Colonic mucosa (tissue), 4 donors: Measurements from ENCODE around the gene ODF4. TPM values are rescaled to one million over a fixed set of nuclear protein-coding genes. Genes with fewer than 3 reads are reported as not detected.

Source experiments
- DNase-seq: peaks from one replicate; pipeline ENCODE4 v3.0.0-alpha.2; 2020
- H3K27ac ChIP-seq: fragments of 200-600 bp; one replicate; pipeline ENCODE4 v1.8.0; 2021
- H3K27me3 ChIP-seq: fragments of 200-600 bp; one replicate; pipeline ENCODE4 v1.8.0; 2021
- H3K36me3 ChIP-seq: fragments of 200-600 bp; one replicate; pipeline ENCODE4 v1.8.0; 2021
- H3K4me1 ChIP-seq: fragments of 200-600 bp; one replicate; pipeline ENCODE4 v1.8.0; 2021; ENCODE audit warnings: mild to moderate bottlenecking
- H3K4me3 ChIP-seq: fragments of 200-600 bp; one replicate; pipeline ENCODE4 v1.8.0; 2021
- H3K9ac ChIP-seq, 2 donors: one replicate each; pipeline ENCODE4 v1.7.0; 2013; ENCODE audit warnings: control low read depth in 2 of 2, low read depth in 2 of 2, low read length in 2 of 2
- H3K9me3 ChIP-seq: fragments of 200-600 bp; one replicate; pipeline ENCODE4 v1.8.0; 2021
- CTCF ChIP-seq: fragments of 200-600 bp; IDR thresholded peaks from one replicate; pipeline ENCODE4 v1.8.0; 2022; ENCODE audit warnings: antibody characterized with exemption, mild to moderate bottlenecking
- intact Hi-C: fragments of 100-400 bp; cut with DNase I; formaldehyde crosslinking; loops from one replicate; pipeline ENCODE4 v1.14.1; 2022
- total RNA-seq, 2 donors: library from RNA; stranded (reverse); fragmentation: NEBNext Ultra II Directional in 1 of 2; extraction: Animal tissue kit (Norgen Biotek cat#: 25700) in 1 of 2; gene quantifications; one replicate each; pipeline ENCODE4 v1.2.1, GENCODE V29; 2021
- donor health status: healthy.
- donor health status: DM: no; HTN: no; CAD: no.
- donor health status: DM: no; HTN: no; CAD: no.

ODF4 gene
- total RNA-seq, 2 donors from 2014 or later = not detected

- DNase-seq = no peak
- no peak overlapping the region for H3K9ac ChIP-seq
- H3K36me3 ChIP-seq = no peaks in the 10 kb centered on the region
- no peaks in the 10 kb centered on the region for H3K9me3 ChIP-seq
- H3K27ac ChIP-seq = no peak overlapping the region
- no peak overlapping the region for H3K4me3 ChIP-seq
- no peaks in the 10 kb centered on the region for H3K27me3 ChIP-seq
- intact Hi-C loops = no loop called here
- no peak for TF ChIP-seq CTCF
- no peaks in the 10 kb centered on the region for H3K4me1 ChIP-seq
Observed at GRCh38 chr17:8362651-8363332, 23.2 kb downstream of the ODF4 start.

- Histone ChIP-seq H3K4me1 (no peaks in the 10 kb centered on the region), H3K27me3 (no peaks in the 10 kb centered on the region), H3K4me3 (no peak overlapping the region), H3K9me3 (no peaks in the 10 kb centered on the region), H3K9ac (no peak overlapping the region), H3K27ac (no peak overlapping the region), H3K36me3 (no peaks in the 10 kb centered on the region)
- TF ChIP-seq CTCF = no peak
- DNase-seq = no peak
- intact Hi-C loops = no loop called here
Observed at GRCh38 chr17:8365143-8365542, 25.5 kb downstream of the ODF4 start.

GRCh38 chr17:8366231-8366630, 26.6 kb downstream of the ODF4 start:
- Histone ChIP-seq H3K27me3 (no peaks in the 10 kb centered on the region), H3K36me3 (no peaks in the 10 kb centered on the region), H3K4me1 (no peaks in the 10 kb centered on the region), H3K27ac (no peak overlapping the region), H3K4me3 (no peak overlapping the region), H3K9me3 (no peaks in the 10 kb centered on the region), H3K9ac (no peak overlapping the region)
- DNase-seq = no peak
- TF ChIP-seq CTCF = no peak
- intact Hi-C loops = no loop called here

- intact Hi-C loops = no loop called here
- Histone ChIP-seq H3K9ac (no peak overlapping the region), H3K4me3 (no peak overlapping the region), H3K4me1 (no peaks in the 10 kb centered on the region), H3K36me3 (no peaks in the 10 kb centered on the region), H3K9me3 (no peaks in the 10 kb centered on the region), H3K27ac (no peak overlapping the region), H3K27me3 (no peaks in the 10 kb centered on the region)
- DNase-seq = no peak
- TF ChIP-seq CTCF = no peak
Observed at GRCh38 chr17:8368193-8368592, 28.6 kb downstream of the ODF4 start.

- H3K27me3 ChIP-seq = no peaks in the 10 kb centered on the region
- DNase-seq = no peak
Observed at GRCh38 chr17:8369944-8370343, 30.3 kb downstream of the ODF4 start.

More at GRCh38 chr17:8369944-8370343, 30.3 kb downstream of the ODF4 start:
- Histone ChIP-seq H3K9me3 (no peaks in the 10 kb centered on the region), H3K36me3 (no peaks in the 10 kb centered on the region), H3K4me1 (no peaks in the 10 kb centered on the region), H3K4me3 (no peak overlapping the region), H3K9ac (no peak overlapping the region), H3K27ac (no peak overlapping the region)
- TF ChIP-seq CTCF = no peak
- intact Hi-C loops = no loop called here
